C4-2B (cell line): ENCODE measurements around the gene PLK5.

Experiments used
- ZFX ChIP-seq: fragments of 450-650 bp; IDR thresholded peaks from 2 replicates; pipeline ENCODE4 v1.6.1; 2017
- TF ChIP-seq, protein P1 (sequence below): fragments of 450-650 bp; conservative IDR thresholded peaks from 2 replicates; pipeline ENCODE4 v1.5.1; 2017; ENCODE audit warnings: mild to moderate bottlenecking

GRCh38 chr19:1507763-1508506 is 15.9 kb upstream of the PLK5 start:
- TF ChIP-seq, protein P1, sequence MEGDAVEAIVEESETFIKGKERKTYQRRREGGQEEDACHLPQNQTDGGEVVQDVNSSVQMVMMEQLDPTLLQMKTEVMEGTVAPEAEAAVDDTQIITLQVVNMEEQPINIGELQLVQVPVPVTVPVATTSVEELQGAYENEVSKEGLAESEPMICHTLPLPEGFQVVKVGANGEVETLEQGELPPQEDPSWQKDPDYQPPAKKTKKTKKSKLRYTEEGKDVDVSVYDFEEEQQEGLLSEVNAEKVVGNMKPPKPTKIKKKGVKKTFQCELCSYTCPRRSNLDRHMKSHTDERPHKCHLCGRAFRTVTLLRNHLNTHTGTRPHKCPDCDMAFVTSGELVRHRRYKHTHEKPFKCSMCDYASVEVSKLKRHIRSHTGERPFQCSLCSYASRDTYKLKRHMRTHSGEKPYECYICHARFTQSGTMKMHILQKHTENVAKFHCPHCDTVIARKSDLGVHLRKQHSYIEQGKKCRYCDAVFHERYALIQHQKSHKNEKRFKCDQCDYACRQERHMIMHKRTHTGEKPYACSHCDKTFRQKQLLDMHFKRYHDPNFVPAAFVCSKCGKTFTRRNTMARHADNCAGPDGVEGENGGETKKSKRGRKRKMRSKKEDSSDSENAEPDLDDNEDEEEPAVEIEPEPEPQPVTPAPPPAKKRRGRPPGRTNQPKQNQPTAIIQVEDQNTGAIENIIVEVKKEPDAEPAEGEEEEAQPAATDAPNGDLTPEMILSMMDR, result no peak
- TF ChIP-seq ZFX, result no peak
